HepG2 (cell line): ENCODE data around the gene DUSP16. TPM values are rescaled to one million over a fixed set of nuclear protein-coding genes. Genes with fewer than 3 reads are reported as not detected.

Experiments
- CCAR2 ChIP-seq: fragments of 200-400 bp; formaldehyde crosslinking; optimal IDR thresholded peaks from 2 replicates; pipeline ENCODE3; 2018; ENCODE audit warnings: low read depth, mild to moderate bottlenecking, low read length, moderate library complexity
- CEBPG ChIP-seq: IDR thresholded peaks from 2 replicates; pipeline ENCODE4 v1.6.1; 2016
- FOSL2 ChIP-seq: sonication (generic); formaldehyde crosslinking; IDR thresholded peaks from 2 replicates; pipeline ENCODE4 v1.4.0; 2020; ENCODE audit warnings: missing genetic modification reagents
- HMG20A ChIP-seq: IDR thresholded peaks from 2 replicates; pipeline ENCODE4 v1.6.1; 2016; ENCODE audit warnings: borderline replicate concordance
- HOXA3 ChIP-seq: sonication (generic); formaldehyde crosslinking; IDR thresholded peaks from 2 replicates; pipeline ENCODE4 v1.5.0; 2020; ENCODE audit warnings: missing genetic modification reagents
- KAT8 ChIP-seq: IDR thresholded peaks from 2 replicates; pipeline ENCODE4 v1.6.1; 2016; ENCODE audit warnings: missing genetic modification reagents, missing compliant biosample characterization
- MTF1 ChIP-seq: sonication (generic); formaldehyde crosslinking; IDR thresholded peaks from 2 replicates; pipeline ENCODE4 v1.5.0; 2020; ENCODE audit warnings: missing genetic modification reagents
- NFRKB ChIP-seq: fragments of 450-650 bp; IDR thresholded peaks from 2 replicates; pipeline ENCODE4 v1.6.1; 2017
- POGZ ChIP-seq: sonication (generic); formaldehyde crosslinking; IDR thresholded peaks from 2 replicates; pipeline ENCODE4 v1.4.0; 2020; ENCODE audit warnings: mild to moderate bottlenecking, missing genetic modification reagents
- PRPF4 ChIP-seq: fragments of 200-400 bp; formaldehyde crosslinking; IDR thresholded peaks from 2 replicates; pipeline ENCODE4 v1.6.1; 2016; ENCODE audit warnings: low read length, low read depth; ENCODE audit not compliant: poor library complexity, severe bottlenecking
- RFXAP ChIP-seq: sonication (generic); formaldehyde crosslinking; IDR thresholded peaks from 2 replicates; pipeline ENCODE4 v1.4.0; 2020; ENCODE audit warnings: missing genetic modification reagents, borderline replicate concordance
- SMAD3 ChIP-seq: sonication (generic); formaldehyde crosslinking; IDR thresholded peaks from 2 replicates; pipeline ENCODE4 v1.4.0; 2020; ENCODE audit warnings: missing genetic modification reagents
- ZBTB38 ChIP-seq: sonication (generic); formaldehyde crosslinking; IDR thresholded peaks from 2 replicates; pipeline ENCODE4 v1.5.1; 2020; ENCODE audit warnings: mild to moderate bottlenecking, missing genetic modification reagents
- ZKSCAN8 ChIP-seq: IDR thresholded peaks from 2 replicates; pipeline ENCODE4 v1.6.1; 2016; ENCODE audit warnings: borderline replicate concordance, missing genetic modification reagents, missing compliant biosample characterization
- ZNF20 ChIP-seq: sonication (generic); formaldehyde crosslinking; IDR thresholded peaks from 2 replicates; pipeline ENCODE4 v1.4.0; 2020; ENCODE audit warnings: mild to moderate bottlenecking, moderate library complexity, missing genetic modification reagents
- ZNF33B ChIP-seq: sonication (generic); formaldehyde crosslinking; IDR thresholded peaks from 2 replicates; pipeline ENCODE4 v1.5.1; 2020; ENCODE audit warnings: mild to moderate bottlenecking, missing genetic modification reagents
- ZNF614 ChIP-seq: IDR thresholded peaks from 2 replicates; pipeline ENCODE4 v1.6.1; 2018; ENCODE audit warnings: missing biosample characterization, missing genetic modification reagents, inconsistent platforms, borderline replicate concordance
- ZNF841 ChIP-seq: sonication (generic); formaldehyde crosslinking; IDR thresholded peaks from 2 replicates; pipeline ENCODE4 v1.8.1; 2023; ENCODE audit warnings: missing genetic modification reagents, borderline replicate concordance
- ZSCAN25 ChIP-seq: sonication (generic); formaldehyde crosslinking; IDR thresholded peaks from 2 replicates; pipeline ENCODE4 v1.8.0; 2022; ENCODE audit warnings: mild to moderate bottlenecking, missing genetic modification reagents
- polyA plus RNA-seq, 8 experiments: library from polyadenylated mRNA; depleted of rRNA in 3 of 8; stranded (reverse) in 7 of 8; unstranded in 1 of 8; fragments of >200 nt; fragmentation: Illumina TruSeq in 4 of 8; extraction: Trizol in 4 of 8; gene quantifications; 2 replicates each; pipeline versions ENCODE4 v1.2.1 to v1.2.3, GENCODE V29; 2011 to 2016; ENCODE audit warnings: low read depth in 4 of 8, missing spikeins in 1 of 8, mixed read lengths in 1 of 8; ENCODE audit not compliant: insufficient read depth in 1 of 8
- total RNA-seq, 5 experiments: library from RNA; depleted of rRNA; stranded (reverse); fragments of >200 nt; fragmentation: Illumina TruSeq; extraction: Trizol; gene quantifications; 2 replicates each; pipeline ENCODE4 v1.2.3, GENCODE V29; 2016; ENCODE audit warnings: low read depth in 1 of 5
- TF ChIP-seq, protein P1 (sequence below): IDR thresholded peaks from 2 replicates; pipeline ENCODE4 v1.6.1; 2012; ENCODE audit warnings: inconsistent platforms
- TF ChIP-seq, protein P2 (sequence below), 2 experiments: fragments of 450-650 bp in 1 of 2; sonication (generic) in 1 of 2; formaldehyde crosslinking in 1 of 2; IDR thresholded peaks; 2 replicates each; pipeline versions ENCODE4 v1.6.1 to v1.8.0; 2016 to 2022; ENCODE audit warnings: antibody characterized with exemption in 1 of 2, mild to moderate bottlenecking in 1 of 2, missing genetic modification reagents in 1 of 2

The DUSP16 gene
- total and polyA plus RNA-seq, 2 of the 13 experiments (the other 11 are each of a cell fraction or from before 2014, with no cell fraction given) = 45.7 to 46.6 TPM

DNA sequence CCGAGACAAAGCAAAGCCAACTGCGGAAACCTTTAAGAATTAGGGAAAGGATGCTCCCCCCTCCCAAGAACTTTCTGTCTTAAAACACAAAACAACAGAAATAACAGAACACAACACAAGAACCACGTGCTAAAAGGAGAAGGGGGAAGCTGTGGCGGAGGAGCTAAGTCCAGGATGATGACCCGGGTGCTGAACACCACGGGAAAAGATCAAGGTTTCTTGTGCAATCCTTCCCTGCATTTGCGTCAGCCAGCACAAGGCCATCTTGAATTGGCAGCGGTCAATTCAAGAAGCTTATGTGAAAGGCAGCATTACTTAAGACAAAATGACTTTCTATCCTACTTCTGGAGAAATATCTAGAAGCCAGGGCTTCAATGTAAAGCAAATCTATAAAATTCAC, 38.0 kb upstream of the DUSP16 start (continued):
- TF ChIP-seq PRPF4 = no peak
- TF ChIP-seq SMAD3 (CRISPR knock-in tag) = no peak
- TF ChIP-seq CCAR2 = no peak
- TF ChIP-seq ZSCAN25 = no peak
- TF ChIP-seq POGZ (CRISPR knock-in tag) = 0 out of 2 replicates have a peak, but pooled peaks have one; percentile 51
- TF ChIP-seq ZNF20 = no peak
- no peak for TF ChIP-seq MTF1 (CRISPR knock-in tag)
- TF ChIP-seq HOXA3 = peak; percentile 61
- TF ChIP-seq ZNF841 = no peak
- TF ChIP-seq ZNF33B (CRISPR knock-in tag) = no peak
- TF ChIP-seq CEBPG (CRISPR knock-in tag) = peak; percentile 97
- TF ChIP-seq, protein P1, sequence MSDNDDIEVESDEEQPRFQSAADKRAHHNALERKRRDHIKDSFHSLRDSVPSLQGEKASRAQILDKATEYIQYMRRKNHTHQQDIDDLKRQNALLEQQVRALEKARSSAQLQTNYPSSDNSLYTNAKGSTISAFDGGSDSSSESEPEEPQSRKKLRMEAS = 0 out of 2 replicates have a peak, but pooled peaks have one; percentile 15
- no peak for TF ChIP-seq NFRKB
- TF ChIP-seq ZNF614 = no peak
- TF ChIP-seq RFXAP = no peak
- 0 out of 2 replicates have a peak, but pooled peaks have one; percentile 10 for TF ChIP-seq FOSL2 (CRISPR knock-in tag)
- TF ChIP-seq ZKSCAN8 = no peak
- TF ChIP-seq KAT8 (CRISPR knock-in tag) = 0 out of 2 replicates have a peak, but pooled peaks have one; percentile 25
- TF ChIP-seq, protein P2, sequence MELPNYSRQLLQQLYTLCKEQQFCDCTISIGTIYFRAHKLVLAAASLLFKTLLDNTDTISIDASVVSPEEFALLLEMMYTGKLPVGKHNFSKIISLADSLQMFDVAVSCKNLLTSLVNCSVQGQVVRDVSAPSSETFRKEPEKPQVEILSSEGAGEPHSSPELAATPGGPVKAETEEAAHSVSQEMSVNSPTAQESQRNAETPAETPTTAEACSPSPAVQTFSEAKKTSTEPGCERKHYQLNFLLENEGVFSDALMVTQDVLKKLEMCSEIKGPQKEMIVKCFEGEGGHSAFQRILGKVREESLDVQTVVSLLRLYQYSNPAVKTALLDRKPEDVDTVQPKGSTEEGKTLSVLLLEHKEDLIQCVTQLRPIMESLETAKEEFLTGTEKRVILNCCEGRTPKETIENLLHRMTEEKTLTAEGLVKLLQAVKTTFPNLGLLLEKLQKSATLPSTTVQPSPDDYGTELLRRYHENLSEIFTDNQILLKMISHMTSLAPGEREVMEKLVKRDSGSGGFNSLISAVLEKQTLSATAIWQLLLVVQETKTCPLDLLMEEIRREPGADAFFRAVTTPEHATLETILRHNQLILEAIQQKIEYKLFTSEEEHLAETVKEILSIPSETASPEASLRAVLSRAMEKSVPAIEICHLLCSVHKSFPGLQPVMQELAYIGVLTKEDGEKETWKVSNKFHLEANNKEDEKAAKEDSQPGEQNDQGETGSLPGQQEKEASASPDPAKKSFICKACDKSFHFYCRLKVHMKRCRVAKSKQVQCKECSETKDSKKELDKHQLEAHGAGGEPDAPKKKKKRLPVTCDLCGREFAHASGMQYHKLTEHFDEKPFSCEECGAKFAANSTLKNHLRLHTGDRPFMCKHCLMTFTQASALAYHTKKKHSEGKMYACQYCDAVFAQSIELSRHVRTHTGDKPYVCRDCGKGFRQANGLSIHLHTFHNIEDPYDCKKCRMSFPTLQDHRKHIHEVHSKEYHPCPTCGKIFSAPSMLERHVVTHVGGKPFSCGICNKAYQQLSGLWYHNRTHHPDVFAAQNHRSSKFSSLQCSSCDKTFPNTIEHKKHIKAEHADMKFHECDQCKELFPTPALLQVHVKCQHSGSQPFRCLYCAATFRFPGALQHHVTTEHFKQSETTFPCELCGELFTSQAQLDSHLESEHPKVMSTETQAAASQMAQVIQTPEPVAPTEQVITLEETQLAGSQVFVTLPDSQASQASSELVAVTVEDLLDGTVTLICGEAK (IDR thresholded peaks at IDR 0.05) = no peak
- TF ChIP-seq, protein P2 (CRISPR knock-in tag; IDR thresholded peaks at IDR 0.05) = no peak
- TF ChIP-seq ZBTB38 (CRISPR knock-in tag) = 0 out of 2 replicates have a peak, but pooled peaks have one; percentile 23
- TF ChIP-seq HMG20A = 0 out of 2 replicates have a peak, but pooled peaks have one; percentile 10
